ENCODE results near the gene MYL6B. TPM values are rescaled to one million over a fixed set of nuclear protein-coding genes. Genes with fewer than 3 reads are reported as not detected.

The MYL6B gene
- total and polyA plus RNA-seq, 7 experiments from 2014 or later, result 3.7 to 60.3 (median 6.7) TPM

DNA sequence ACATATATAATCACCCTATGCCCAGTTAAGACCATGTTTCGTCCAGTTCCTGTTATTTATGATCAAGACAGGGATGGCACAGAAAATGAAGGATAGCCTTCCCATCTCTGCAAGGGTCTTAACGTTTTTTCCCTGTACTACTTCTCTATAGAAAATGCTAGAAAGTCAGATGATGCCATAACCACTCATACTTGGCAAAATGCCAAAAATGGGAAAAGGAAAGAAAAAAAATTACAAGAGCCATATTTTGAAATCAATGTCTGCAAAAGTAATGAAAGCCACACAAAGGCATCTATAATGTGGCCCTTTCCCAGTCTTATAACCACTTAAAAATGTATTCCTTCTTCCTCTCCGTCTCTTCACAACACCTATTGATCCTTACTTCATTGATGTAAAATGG, 1.8 kb upstream of the MYL6B start:
- ChIA-PET CTCF (interaction anchor here (0.8 to 1.2 kb wide), 3 partner anchors 22 to 103 kb away, joined by 3 to 5 read pairs (median 4); partner anchors contain the start of genes ESYT1 and SMARCC2), POLR2A (interaction anchor here (0.7 to 5.3 kb wide), 11 partner anchors 8 to 474 kb away, joined by 4 to 30 read pairs (median 7); partner anchors contain the start of genes ESYT1, RPL41 and SMARCC2)
- Mint-ChIP-seq H3K4me3 (peak overlapping the region; percentile 2 to 93 (median 74)), H3K9me3 (no peaks in the 10 kb centered on the region), H3K27me3 (no peaks in the 10 kb centered on the region), H3K36me3 (peaks cover 0 to 13% (median 0%) of the 10 kb centered on the region in 5 donors), H3K4me1 (peaks cover 19 to 48% (median 32%) of the 10 kb centered on the region in 7 donors), H3K27ac (peak overlapping the region; percentile 62 to 99 (median 86))
- intact Hi-C loops (cut with micrococcal nuclease), result loop anchor here (5.0 kb wide), 3 partner anchors 72 to 1697 kb away; partner anchors contain the start of genes CTDSP2 (in 1 of the 2), NABP2 (in 1 of the 2), PYM1 (in 1 of the 2) and RNF41 (in 1 of the 2)
- H3K27ac ChIP-seq (ENCODE audit: low read depth, low read length), result no peak overlapping the region
- peaks cover 18 to 20% of the 10 kb centered on the region in 2 donors for H3K4me1 ChIP-seq (ENCODE audit: control insufficient read depth in 2 of 2, insufficient read depth in 2 of 2, low read length in 2 of 2)
- peaks cover 0 to 4% (median 0%) of the 10 kb centered on the region in 3 experiments for H3K36me3 ChIP-seq (ENCODE audit: control insufficient read depth in 2 of 3, insufficient read depth in 3 of 3, low read length in 3 of 3)
- DNase-seq (no peak), ATAC-seq (no peak)
- H3K9me3 ChIP-seq (ENCODE audit: control insufficient read depth in 2 of 3, low read length in 3 of 3), result no peaks in the 10 kb centered on the region
- no peak overlapping the region for H3K4me3 ChIP-seq (ENCODE audit: low read length)
- no peaks in the 10 kb centered on the region for H3K27me3 ChIP-seq (ENCODE audit: control insufficient read depth in 2 of 2, insufficient read depth in 2 of 2, low read length in 2 of 2)

DNA sequence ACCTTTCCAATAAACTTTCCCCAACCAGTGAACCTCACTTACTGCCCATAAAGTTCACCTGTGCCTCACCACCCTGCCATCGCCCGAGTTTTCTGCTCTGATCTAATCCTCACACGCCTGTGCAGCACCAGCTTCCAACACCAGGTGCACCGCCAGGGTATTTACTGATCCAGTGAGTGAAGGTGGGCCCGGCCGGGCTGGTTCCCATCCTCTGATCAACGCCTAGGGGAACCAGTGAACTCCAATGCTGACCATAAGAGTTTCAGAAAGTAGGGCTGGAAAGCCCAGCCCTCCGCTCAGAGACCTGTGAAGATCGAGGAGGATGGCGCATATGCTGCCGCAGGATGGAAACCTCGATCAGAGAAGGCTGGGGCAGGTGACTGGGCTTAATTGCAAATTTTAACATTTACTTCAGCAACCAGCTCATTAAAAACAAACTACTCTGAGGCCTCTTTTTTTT, 685 bp upstream of the MYL6B start:
- Mint-ChIP-seq H3K4me3 (peak overlapping the region; percentile 80 to 96 (median 92)), H3K36me3 (peaks cover 0 to 16% (median 0%) of the 10 kb centered on the region in 5 donors), H3K4me1 (peaks cover 14 to 50% (median 34%) of the 10 kb centered on the region in 7 donors), H3K27ac (peak overlapping the region; percentile 84 to 99 (median 97)), H3K9me3 (no peaks in the 10 kb centered on the region), H3K27me3 (no peaks in the 10 kb centered on the region)
- peak; percentile 72 for ATAC-seq
- intact Hi-C loops (cut with micrococcal nuclease), result loop anchor here (1.0 to 5.0 kb wide), 13 partner anchors 8 to 1696 kb away; partner anchors contain the start of genes ZC3H10 (in 2 of the 2), CS (in 1 of the 2), CTDSP2 (in 1 of the 2) and ESYT1 (in 1 of the 2)
- peaks cover 18 to 20% of the 10 kb centered on the region in 2 donors for H3K4me1 ChIP-seq (ENCODE audit: control insufficient read depth in 2 of 2, insufficient read depth in 2 of 2, low read length in 2 of 2)
- H3K27me3 ChIP-seq (ENCODE audit: control insufficient read depth in 2 of 2, insufficient read depth in 2 of 2, low read length in 2 of 2), result no peaks in the 10 kb centered on the region
- H3K36me3 ChIP-seq (ENCODE audit: control insufficient read depth in 2 of 3, insufficient read depth in 3 of 3, low read length in 3 of 3), result peaks cover 0 to 4% (median 0%) of the 10 kb centered on the region in 3 experiments
- no peaks in the 10 kb centered on the region for H3K9me3 ChIP-seq (ENCODE audit: control insufficient read depth in 2 of 3, low read length in 3 of 3)
- DNase-seq, result peak; percentile 44 to 71 (median 67)
- ChIA-PET POLR2A (interaction anchor here (0.7 to 5.3 kb wide), 17 partner anchors 8 to 114 kb away, joined by 3 to 30 read pairs (median 7); partner anchors contain the start of genes ESYT1, PA2G4, RNF41 and RPL41), CTCF (interaction anchor here (0.6 to 1.5 kb wide), 9 partner anchors 9 to 911 kb away, joined by 3 to 7 read pairs (median 4); partner anchors contain the start of genes ESYT1 and SMARCC2)
- peak overlapping the region; percentile 86 for H3K4me3 ChIP-seq (ENCODE audit: low read length)
- H3K27ac ChIP-seq (ENCODE audit: low read depth, low read length), result peak overlapping the region; percentile 80

DNA sequence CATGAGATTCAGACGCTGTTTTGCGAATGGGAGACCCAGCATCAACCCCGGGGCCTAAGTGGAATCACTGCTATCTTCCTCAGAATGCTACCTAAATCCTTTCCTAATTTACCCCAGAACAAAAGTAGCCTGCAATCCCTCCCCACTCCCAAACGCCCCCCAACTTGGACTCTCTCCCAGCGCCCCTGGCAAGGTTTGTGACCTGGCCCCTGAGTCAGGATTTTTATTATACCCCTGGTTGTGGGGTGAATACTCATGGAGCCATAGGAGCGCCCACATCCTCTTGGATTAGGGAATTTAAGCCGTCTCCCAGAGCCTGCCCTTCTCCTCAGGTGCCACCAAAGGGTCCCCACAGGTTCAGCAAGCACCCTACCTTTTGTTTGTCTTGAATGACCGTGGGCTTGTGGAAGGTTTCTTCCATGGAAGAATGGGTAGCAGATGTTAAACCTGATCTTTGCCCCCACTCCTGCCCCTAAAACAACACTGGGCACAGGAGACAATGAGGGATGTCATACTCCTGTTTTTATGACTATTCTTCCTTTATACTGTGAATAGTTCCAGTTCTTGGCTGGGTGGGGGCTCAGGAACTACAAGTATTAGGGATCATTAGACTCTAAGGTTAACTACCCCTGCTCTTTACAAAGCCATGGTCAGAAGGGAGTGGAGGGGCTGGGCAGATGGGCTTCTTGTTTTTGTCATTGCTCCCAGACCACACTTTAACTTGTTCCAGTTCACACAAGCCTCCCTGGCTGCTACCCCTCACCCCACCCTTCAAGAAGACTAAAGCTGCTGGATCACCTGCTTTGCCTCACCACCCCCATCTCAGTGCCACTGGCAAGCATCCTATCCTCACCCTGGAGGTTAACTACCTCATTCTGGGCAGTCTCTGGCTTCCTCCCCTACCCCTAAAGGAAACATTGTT, 630 bp downstream of the MYL6B start:
- intact Hi-C loops (cut with micrococcal nuclease), result loop anchor here (1.0 to 5.0 kb wide), 13 partner anchors 7 to 1694 kb away; partner anchors contain the start of genes ZC3H10 (in 2 of the 2), CS (in 1 of the 2), CTDSP2 (in 1 of the 2) and ESYT1 (in 1 of the 2)
- H3K4me1 Mint-ChIP-seq, result peaks cover 17 to 57% (median 42%) of the 10 kb centered on the region in 7 donors
- ATAC-seq (no peak), DNase-seq (no peak)
- ChIA-PET POLR2A (interaction anchor here (0.7 to 12.7 kb wide), 4 partner anchors 25 to 41 kb away, joined by 3 to 161 read pairs (median 16); partner anchors contain the start of genes ESYT1 and SMARCC2), CTCF (no interaction called here)
- Histone ChIP-seq H3K4me1 (ENCODE audit: control insufficient read depth in 2 of 2, insufficient read depth in 2 of 2, low read length in 2 of 2) (peaks cover 25 to 26% of the 10 kb centered on the region in 2 donors), H3K36me3 (ENCODE audit: control insufficient read depth in 2 of 3, insufficient read depth in 3 of 3, low read length in 3 of 3) (peaks cover 0 to 4% (median 0%) of the 10 kb centered on the region in 3 experiments), H3K9me3 (ENCODE audit: control insufficient read depth in 2 of 3, low read length in 3 of 3) (no peaks in the 10 kb centered on the region), H3K27me3 (ENCODE audit: control insufficient read depth in 2 of 2, insufficient read depth in 2 of 2, low read length in 2 of 2) (no peaks in the 10 kb centered on the region), H3K4me3 (ENCODE audit: low read length) (peak overlapping the region; percentile 86), H3K27ac (ENCODE audit: low read depth, low read length) (peak overlapping the region; percentile 80)
- H3K36me3 Mint-ChIP-seq, result peaks cover 0 to 19% (median 0%) of the 10 kb centered on the region in 5 donors
- H3K9me3 Mint-ChIP-seq, result no peaks in the 10 kb centered on the region
- H3K4me3 Mint-ChIP-seq, result peak overlapping the region; percentile 80 to 96 (median 92)
- H3K27me3 Mint-ChIP-seq, result no peaks in the 10 kb centered on the region
- peak overlapping the region; percentile 84 to 99 (median 97) for H3K27ac Mint-ChIP-seq

DNA sequence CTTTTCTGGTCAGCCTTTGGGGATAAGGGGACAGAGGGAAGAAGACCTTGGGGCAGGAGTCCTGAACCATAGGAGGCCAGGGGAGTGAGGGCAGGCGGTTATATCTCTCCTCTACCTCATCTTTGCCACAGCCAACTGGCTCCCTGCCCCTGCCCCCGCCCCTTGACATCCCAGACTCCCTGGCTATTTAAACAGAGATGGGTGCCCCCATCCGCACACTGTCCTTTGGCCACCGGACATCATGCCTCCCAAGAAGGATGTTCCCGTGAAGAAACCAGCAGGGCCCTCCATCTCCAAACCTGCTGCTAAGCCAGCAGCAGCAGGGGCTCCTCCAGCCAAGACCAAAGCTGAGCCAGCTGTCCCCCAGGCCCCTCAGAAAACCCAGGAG, 1.3 kb downstream of the MYL6B start:
- Mint-ChIP-seq H3K27ac (peak overlapping the region in 2 of 9 donors; percentile 70 to 71), H3K4me1 (peaks cover 18 to 57% (median 42%) of the 10 kb centered on the region in 7 donors), H3K36me3 (peaks cover 0 to 23% (median 0%) of the 10 kb centered on the region in 5 donors), H3K4me3 (peak overlapping the region in 5 of 10 donors; percentile 68 to 96 (median 91)), H3K27me3 (no peaks in the 10 kb centered on the region), H3K9me3 (no peaks in the 10 kb centered on the region)
- no peaks in the 10 kb centered on the region for H3K9me3 ChIP-seq (ENCODE audit: control insufficient read depth in 2 of 3, low read length in 3 of 3)
- H3K4me3 ChIP-seq (ENCODE audit: low read length), result no peak overlapping the region
- intact Hi-C loops (cut with micrococcal nuclease), result loop anchor here (5.0 kb wide), 3 partner anchors 69 to 1694 kb away; partner anchors contain the start of genes CTDSP2 (in 1 of the 2), NABP2 (in 1 of the 2), PYM1 (in 1 of the 2) and RNF41 (in 1 of the 2)
- H3K27me3 ChIP-seq (ENCODE audit: control insufficient read depth in 2 of 2, insufficient read depth in 2 of 2, low read length in 2 of 2), result no peaks in the 10 kb centered on the region
- H3K36me3 ChIP-seq (ENCODE audit: control insufficient read depth in 2 of 3, insufficient read depth in 3 of 3, low read length in 3 of 3), result peaks cover 0 to 7% (median 0%) of the 10 kb centered on the region in 3 experiments
- ATAC-seq, result no peak
- no peak overlapping the region for H3K27ac ChIP-seq (ENCODE audit: low read depth, low read length)
- ChIA-PET CTCF (no interaction called here), POLR2A (interaction anchor here (0.7 to 12.7 kb wide), 5 partner anchors 16 to 41 kb away, joined by 3 to 161 read pairs (median 3); partner anchors contain the start of genes ESYT1 and SMARCC2)
- H3K4me1 ChIP-seq (ENCODE audit: control insufficient read depth in 2 of 2, insufficient read depth in 2 of 2, low read length in 2 of 2), result peaks cover 25 to 26% of the 10 kb centered on the region in 2 donors
- no peak for DNase-seq

DNA sequence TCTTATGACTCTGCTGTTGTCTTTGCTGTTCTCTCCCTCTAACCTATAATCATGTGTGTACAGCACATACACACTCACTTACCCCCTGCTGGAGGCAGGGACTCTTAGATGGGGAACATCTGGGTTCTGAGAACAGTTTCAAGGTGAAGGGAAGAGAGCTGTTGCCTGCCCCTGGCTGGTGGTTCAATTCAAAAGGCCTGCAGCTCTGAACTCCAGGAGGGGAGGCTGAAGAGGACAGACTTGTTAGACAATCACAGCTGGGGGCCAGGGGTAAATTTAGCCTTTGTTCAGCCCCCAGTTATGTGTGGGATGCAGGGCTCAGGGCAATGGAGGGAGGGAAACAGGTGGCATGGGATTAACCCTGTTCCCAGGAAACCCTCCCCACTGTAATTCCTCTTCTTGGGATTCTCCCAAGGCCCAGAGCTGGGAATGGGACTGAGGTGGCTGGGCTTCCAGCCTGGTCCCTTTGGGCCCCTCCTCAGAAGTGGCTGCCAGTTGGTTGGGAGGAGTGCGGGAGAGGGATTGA, 1.9 kb downstream of the MYL6B start:
- ChIA-PET POLR2A (interaction anchor here (1.0 to 12.7 kb wide), 6 partner anchors 16 to 50 kb away, joined by 3 to 161 read pairs (median 4); partner anchors contain the start of genes ESYT1, PA2G4 and SMARCC2), CTCF (interaction anchor here (0.6 kb wide), 1 partner anchor 198 kb away, joined by 4 read pairs; no protein-coding TSS in a partner anchor)
- Histone ChIP-seq H3K4me1 (ENCODE audit: control insufficient read depth in 2 of 2, insufficient read depth in 2 of 2, low read length in 2 of 2) (peaks cover 25 to 26% of the 10 kb centered on the region in 2 donors), H3K4me3 (ENCODE audit: low read length) (no peak overlapping the region), H3K27ac (ENCODE audit: low read depth, low read length) (no peak overlapping the region), H3K27me3 (ENCODE audit: control insufficient read depth in 2 of 2, insufficient read depth in 2 of 2, low read length in 2 of 2) (no peaks in the 10 kb centered on the region), H3K9me3 (ENCODE audit: control insufficient read depth in 2 of 3, low read length in 3 of 3) (no peaks in the 10 kb centered on the region), H3K36me3 (ENCODE audit: control insufficient read depth in 2 of 3, insufficient read depth in 3 of 3, low read length in 3 of 3) (peaks cover 0 to 7% (median 0%) of the 10 kb centered on the region in 3 experiments)
- peak overlapping the region in 1 of 9 donors; percentile 51 for H3K27ac Mint-ChIP-seq
- no peak for ATAC-seq
- peak overlapping the region in 2 of 10 donors; percentile 32 to 68 for H3K4me3 Mint-ChIP-seq
- H3K4me1 Mint-ChIP-seq, result peaks cover 24 to 63% (median 48%) of the 10 kb centered on the region in 7 donors
- H3K9me3 Mint-ChIP-seq, result no peaks in the 10 kb centered on the region
- intact Hi-C loops (cut with micrococcal nuclease), result loop anchor here (5.0 kb wide), 3 partner anchors 68 to 1693 kb away; partner anchors contain the start of genes CTDSP2 (in 1 of the 2), NABP2 (in 1 of the 2), PYM1 (in 1 of the 2) and RNF41 (in 1 of the 2)
- H3K27me3 Mint-ChIP-seq, result no peaks in the 10 kb centered on the region
- DNase-seq, result no peak
- peaks cover 0 to 29% (median 0%) of the 10 kb centered on the region in 5 donors for H3K36me3 Mint-ChIP-seq
